Epithelial cell of prostate (primary cell): ENCODE measurements around the gene ADAMTS2.
"Not testable (repeated sequence)": the region's sequence is repeated elsewhere in the genome, so short reads cannot be mapped to it uniquely, and the experiment has no call there.

Experiments
- DNase-seq: peaks from one replicate; pipeline ENCODE4 v3.0.0-alpha.2; 2011; ENCODE audit warnings: low read depth, low spot score
- H3K27ac ChIP-seq: fragments of 450-650 bp; 2 replicates; pipeline ENCODE4 v1.5.1; 2017; ENCODE audit warnings: mild to moderate bottlenecking

The ADAMTS2 gene

GRCh38 chr5:179327021-179327735, 18.1 kb downstream of the ADAMTS2 start:
- no peak for DNase-seq

GRCh38 chr5:179326122-179326927, 18.9 kb downstream of the ADAMTS2 start:
- no peak for DNase-seq
- H3K27ac ChIP-seq = no peak overlapping the region

More at GRCh38 chr5:179327021-179327735, 18.1 kb downstream of the ADAMTS2 start:
- no peak overlapping the region for H3K27ac ChIP-seq

GRCh38 chr5:179325296-179326031, 19.8 kb downstream of the ADAMTS2 start:
- no peak overlapping the region for H3K27ac ChIP-seq
- no peak for DNase-seq

- H3K27ac ChIP-seq = no peak overlapping the region
- DNase-seq = no peak
Observed at GRCh38 chr5:179324760-179325295, 20.4 kb downstream of the ADAMTS2 start.

GRCh38 chr5:179324316-179324715, 20.9 kb downstream of the ADAMTS2 start:
- H3K27ac ChIP-seq, DNase-seq: not testable (repeated sequence)

- no peak for DNase-seq
- no peak overlapping the region for H3K27ac ChIP-seq
Observed at GRCh38 chr5:179323026-179323870, 22.0 kb downstream of the ADAMTS2 start.

DNA sequence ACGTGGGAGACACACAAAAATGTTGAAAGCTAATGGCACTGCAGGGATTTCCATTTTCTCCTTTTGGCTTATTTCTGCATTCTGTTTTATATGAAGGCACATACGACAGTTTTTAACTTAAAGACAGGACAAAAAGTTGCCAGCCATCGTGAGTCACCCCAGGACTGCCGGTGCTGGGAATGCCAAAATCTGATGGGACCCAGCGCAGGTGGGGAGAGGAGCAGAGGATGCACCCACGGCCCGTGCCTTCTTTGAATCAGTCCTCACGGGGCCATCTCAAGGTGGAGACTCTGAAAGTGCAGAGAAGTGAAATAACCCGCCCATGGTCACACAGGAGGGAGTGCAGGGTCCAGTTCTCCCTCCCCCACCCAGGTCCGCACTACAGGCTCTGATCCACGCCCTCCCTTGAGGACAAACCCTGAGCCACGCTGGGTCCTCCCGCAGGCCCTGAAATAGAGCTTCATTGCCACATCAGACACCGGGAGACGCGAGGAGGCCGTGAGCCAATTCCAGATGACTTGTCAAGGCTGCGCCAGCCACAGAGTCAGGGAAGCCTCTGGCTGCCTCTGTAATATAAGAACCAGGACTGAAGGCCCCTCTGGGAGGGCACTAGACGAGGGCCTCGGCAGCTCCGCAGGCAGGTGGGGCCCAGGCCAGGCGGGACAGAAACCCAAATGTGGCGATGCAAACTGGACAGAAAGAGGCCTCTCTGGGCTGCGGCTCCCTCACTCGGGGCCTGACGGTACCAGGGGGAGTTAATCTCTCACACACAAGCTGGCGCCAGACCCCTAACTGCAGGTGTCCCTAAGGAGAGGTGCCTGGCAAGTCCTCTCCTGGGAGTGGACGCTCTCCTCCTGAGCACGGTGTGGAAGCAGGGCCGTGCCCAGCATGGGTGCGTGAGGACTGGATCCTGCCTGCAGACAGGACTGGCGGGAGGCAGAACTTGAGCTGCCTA, 22.9 kb downstream of the ADAMTS2 start:
- DNase-seq = no peak
- H3K27ac ChIP-seq = no peak overlapping the region

GRCh38 chr5:179321206-179321987, 23.9 kb downstream of the ADAMTS2 start:
- DNase-seq = no peak

DNA sequence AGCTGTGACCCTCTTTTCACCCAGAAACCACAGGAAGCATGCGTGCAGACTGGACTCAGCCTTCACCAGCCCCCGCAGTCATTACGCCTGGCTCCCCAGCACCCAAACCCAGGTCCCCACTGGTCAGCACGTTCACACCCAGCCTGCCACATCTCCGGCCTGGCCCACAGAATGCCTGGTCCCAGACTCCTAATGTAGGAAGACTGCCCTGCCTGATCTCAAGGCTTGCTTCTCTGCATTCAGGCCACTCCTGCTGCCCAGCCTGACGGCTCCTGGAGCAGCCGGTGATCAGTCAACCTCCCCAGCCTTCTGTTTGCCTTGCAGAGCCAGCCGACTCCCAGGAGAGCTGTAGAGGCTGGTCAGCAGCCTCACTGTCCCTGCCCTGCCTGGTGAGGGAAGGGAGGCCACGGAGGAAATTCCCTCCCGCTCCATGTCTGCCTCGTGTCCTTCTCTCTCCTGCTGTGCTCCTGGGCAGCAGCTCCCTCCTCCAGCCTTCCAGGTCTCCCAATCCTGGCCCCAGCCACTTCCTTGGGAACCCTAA, 25.4 kb downstream of the ADAMTS2 start:
- no peak for DNase-seq

More at GRCh38 chr5:179321206-179321987, 23.9 kb downstream of the ADAMTS2 start:
- no peak overlapping the region for H3K27ac ChIP-seq

GRCh38 chr5:179319123-179319522, 26.1 kb downstream of the ADAMTS2 start:
- no peak overlapping the region for H3K27ac ChIP-seq

More for the DNA sequence above, 25.4 kb downstream of the ADAMTS2 start:
- no peak overlapping the region for H3K27ac ChIP-seq

GRCh38 chr5:179318221-179318955, 26.9 kb downstream of the ADAMTS2 start:
- DNase-seq = no peak
- no peak overlapping the region for H3K27ac ChIP-seq

More at GRCh38 chr5:179319123-179319522, 26.1 kb downstream of the ADAMTS2 start:
- no peak for DNase-seq

GRCh38 chr5:179317411-179318220, 27.6 kb downstream of the ADAMTS2 start:
- H3K27ac ChIP-seq = no peak overlapping the region
- no peak for DNase-seq

DNA sequence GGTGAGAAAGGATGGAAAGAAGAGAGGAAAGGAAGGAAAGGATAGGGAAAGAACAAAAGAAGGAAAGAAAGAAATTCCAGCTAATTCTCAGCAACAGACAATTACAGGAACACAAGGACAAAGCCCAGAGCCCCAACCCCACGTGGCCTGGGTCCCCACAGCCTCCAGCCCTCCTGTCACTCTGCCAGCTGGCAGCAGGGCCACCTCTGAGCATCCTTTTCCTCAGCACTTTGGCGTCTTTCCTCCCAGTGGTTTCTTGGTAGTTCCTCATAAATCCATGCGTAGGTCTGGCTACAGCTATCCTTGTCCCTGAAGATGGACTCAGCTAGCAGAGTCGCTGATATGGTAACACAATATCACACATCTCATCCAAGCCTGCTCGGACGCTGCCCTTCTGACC, 28.3 kb downstream of the ADAMTS2 start:
- no peak for DNase-seq
- H3K27ac ChIP-seq = no peak overlapping the region

DNA sequence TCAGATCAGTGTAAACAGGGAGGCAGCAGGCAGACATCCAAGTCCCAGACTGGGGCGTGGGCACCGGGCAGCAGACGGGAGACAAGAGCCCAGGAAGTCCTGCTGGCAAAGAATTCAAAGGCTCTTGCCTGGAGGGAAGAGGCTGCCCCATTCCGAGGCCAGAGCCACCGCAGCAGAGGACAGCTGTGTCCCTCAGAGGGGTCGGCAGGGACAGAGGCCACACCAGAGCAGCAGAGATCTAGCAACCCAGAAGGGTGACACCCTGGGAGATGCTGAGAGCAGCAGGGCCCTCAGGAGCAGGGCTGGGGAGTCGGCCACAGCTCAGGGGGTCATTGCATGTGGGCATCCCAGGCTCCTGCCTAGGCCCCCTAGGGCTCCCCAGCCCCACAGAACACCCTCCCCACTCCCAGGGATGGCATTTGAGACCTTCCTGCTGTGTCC, 29.1 kb downstream of the ADAMTS2 start:
- H3K27ac ChIP-seq = no peak overlapping the region
- DNase-seq = no peak

DNA sequence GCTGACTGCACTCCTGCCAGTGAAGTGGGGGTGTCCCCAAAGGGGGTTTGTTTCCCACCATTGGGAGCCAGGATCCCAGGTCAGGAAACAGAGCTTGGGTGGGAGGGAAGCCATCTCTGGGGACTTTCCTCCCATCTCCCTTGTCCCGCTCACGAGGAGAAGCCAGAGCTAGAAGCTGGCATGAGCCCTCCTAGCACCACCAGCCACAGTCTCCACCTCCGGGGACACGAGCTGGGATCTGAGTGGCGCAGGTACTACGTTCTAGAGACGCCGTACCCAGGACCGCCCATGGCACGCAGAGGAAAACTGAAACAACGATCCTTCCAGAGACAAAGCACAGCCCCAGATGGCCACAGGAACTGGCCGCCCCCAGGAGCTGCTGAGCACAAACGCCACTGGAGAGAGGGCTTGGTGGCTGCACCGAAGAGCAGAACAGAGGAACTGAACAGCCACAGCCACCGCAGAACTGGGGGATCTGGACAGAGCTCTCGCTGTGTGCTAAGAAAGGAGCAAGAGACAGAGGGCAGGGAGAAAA, 29.8 kb downstream of the ADAMTS2 start:
- no peak for DNase-seq
- H3K27ac ChIP-seq = no peak overlapping the region
